AG09319 (cell line): ENCODE measurements around the gene ULK2.

Source experiments
- DNase-seq: peaks from one replicate; pipeline ENCODE4 v3.0.0-alpha.2; 2010; ENCODE audit warnings: low read depth; ENCODE audit errors: extremely low read depth
- CTCF ChIP-seq: IDR thresholded peaks from 2 replicates; pipeline ENCODE4 v1.5.1; 2011; ENCODE audit warnings: low read depth, mild to moderate bottlenecking, inconsistent platforms, low read length, moderate library complexity

The ULK2 gene

GRCh38 chr17:19725486-19725885 is 142.2 kb downstream of the ULK2 start:
- DNase-seq: no peak
- no peak for TF ChIP-seq CTCF

DNA sequence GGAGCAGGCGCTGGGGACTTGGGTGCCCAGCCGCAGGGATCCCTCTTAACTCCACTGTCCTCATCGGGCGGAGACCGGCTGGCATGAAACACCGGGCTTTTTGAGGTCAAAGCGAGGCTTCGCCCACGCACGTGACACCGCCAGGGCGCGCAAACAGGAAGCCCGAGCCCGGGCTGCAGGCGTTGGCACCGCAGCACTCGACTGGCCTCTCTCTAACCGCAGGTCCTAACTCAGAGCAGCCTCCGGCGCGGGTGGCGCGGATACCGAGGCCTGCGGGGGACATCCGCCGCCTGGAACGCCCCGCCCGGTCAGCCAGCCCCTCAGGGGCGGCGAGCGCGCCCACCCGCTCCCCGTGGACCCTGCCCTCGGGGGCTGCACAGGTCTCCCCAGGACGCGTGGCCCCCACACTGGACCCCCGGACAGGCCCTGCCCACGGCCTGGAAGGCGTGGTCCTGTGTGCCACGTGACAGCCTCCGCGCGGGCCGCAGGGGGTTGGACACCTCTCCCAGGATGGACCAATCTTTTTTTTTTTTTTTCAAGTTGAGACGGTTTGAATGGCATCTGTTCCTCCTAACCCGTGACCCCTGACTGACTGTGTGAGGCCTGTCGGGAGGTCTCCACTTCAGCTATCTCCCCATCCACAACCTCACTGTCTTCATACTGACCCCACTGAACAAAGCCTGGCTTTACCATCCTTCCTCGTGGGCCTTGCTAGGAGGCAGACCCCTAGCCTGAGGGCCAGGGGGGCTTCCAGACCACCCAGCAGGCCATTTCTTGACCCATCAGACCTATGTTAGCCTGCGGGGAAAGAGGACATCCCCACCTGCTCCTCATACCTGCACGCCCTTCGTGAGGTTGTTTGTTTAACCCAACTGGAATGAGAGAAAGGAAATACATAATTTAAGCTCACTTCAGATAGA is 143.0 kb downstream of the ULK2 start:
- DNase-seq: no peak
- no peak for TF ChIP-seq CTCF

- DNase-seq: no peak
- no peak for TF ChIP-seq CTCF
These were observed 143.8 kb downstream of the ULK2 start for GRCh38 chr17:19723964-19724363.
